HG03432 (cell line): Measurements from ENCODE around the gene ELAPOR1.

Experiments
- ATAC-seq: cut with Tn5 transposase; IDR thresholded peaks from one replicate; pipeline ENCODE4 v1.9.1; 2021; ENCODE audit warnings: mild to moderate bottlenecking, moderate library complexity; ENCODE audit not compliant: unreplicated experiment

Gene ELAPOR1, protein sequence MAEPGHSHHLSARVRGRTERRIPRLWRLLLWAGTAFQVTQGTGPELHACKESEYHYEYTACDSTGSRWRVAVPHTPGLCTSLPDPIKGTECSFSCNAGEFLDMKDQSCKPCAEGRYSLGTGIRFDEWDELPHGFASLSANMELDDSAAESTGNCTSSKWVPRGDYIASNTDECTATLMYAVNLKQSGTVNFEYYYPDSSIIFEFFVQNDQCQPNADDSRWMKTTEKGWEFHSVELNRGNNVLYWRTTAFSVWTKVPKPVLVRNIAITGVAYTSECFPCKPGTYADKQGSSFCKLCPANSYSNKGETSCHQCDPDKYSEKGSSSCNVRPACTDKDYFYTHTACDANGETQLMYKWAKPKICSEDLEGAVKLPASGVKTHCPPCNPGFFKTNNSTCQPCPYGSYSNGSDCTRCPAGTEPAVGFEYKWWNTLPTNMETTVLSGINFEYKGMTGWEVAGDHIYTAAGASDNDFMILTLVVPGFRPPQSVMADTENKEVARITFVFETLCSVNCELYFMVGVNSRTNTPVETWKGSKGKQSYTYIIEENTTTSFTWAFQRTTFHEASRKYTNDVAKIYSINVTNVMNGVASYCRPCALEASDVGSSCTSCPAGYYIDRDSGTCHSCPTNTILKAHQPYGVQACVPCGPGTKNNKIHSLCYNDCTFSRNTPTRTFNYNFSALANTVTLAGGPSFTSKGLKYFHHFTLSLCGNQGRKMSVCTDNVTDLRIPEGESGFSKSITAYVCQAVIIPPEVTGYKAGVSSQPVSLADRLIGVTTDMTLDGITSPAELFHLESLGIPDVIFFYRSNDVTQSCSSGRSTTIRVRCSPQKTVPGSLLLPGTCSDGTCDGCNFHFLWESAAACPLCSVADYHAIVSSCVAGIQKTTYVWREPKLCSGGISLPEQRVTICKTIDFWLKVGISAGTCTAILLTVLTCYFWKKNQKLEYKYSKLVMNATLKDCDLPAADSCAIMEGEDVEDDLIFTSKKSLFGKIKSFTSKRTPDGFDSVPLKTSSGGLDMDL

DNA sequence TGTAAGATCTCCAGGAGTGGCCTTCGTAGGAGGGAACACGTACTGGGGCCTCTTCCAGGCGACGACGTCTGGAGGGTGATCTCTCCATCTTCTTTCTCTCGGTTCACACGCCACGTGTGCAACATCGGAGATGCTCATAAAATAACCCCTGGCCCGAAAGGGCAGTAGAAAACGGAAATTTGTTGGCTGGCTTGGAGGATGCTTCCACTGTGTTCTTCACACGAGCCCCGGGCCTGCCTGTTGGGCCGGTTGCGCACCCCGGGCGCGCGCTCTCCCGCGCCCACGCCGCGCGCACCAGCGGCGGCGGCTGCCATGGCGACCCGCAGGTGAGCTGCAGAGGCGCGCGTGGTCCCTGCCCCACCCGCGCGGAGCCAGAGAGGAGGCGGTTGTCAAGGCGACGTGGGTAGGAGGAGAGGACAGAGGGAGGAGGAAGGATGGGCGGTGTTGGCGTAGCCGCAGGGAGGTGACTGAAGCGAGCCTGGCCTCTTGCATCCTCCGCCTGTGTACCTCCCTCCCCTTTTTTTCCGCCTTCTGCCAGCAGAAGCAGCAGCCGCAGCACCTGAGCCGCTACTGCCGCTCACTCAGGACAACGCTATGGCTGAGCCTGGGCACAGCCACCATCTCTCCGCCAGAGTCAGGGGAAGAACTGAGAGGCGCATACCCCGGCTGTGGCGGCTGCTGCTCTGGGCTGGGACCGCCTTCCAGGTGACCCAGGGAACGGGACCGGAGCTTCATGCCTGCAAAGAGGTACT is at the start of gene ELAPOR1:
Gene ELAPOR1 (plus strand): TSS at position 526 of the 752 bp plus-strand sequence. CDS start 69 bp downstream, at position 595.
- peak; percentile 61 for ATAC-seq

DNA sequence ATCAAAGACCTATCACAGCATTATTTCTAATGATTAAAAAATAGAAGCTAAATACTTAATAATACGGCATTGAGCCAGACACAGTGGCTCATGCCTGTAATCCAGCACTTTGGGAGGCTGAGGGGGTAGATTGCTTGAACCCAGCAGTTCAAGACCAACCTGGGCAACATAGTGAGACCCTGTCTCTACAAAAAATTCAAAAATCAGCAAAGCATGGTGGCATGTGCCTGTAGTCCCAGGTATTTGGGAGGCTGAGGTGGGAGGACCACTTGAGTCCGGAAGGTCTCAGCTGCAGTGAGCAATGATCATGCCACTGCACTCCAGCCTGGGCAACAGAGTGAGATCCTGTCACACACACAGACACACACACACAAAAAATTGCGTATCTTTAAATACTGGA is 48.8 kb upstream of the ELAPOR1 start:
- no peak for ATAC-seq

DNA sequence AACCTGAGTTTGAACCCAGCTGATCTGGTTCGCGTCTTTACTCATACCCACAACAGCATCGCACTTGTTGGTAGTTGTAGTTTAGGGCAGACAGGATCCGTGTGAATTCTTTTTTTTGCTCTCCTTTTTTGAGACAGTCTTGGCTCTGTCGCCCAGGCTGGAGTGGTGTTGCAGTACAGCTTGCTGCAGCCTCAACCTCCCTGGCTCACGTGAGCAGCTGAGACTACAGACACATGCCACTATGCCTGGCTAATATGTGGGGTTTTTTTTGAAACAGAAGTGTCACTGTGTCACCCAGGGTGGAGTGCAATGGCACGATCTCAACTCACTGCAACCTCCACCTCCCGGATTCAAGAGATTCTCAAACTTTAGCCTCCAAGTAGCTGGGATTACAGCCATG is 46.0 kb upstream of the ELAPOR1 start:
- ATAC-seq: no peak

DNA sequence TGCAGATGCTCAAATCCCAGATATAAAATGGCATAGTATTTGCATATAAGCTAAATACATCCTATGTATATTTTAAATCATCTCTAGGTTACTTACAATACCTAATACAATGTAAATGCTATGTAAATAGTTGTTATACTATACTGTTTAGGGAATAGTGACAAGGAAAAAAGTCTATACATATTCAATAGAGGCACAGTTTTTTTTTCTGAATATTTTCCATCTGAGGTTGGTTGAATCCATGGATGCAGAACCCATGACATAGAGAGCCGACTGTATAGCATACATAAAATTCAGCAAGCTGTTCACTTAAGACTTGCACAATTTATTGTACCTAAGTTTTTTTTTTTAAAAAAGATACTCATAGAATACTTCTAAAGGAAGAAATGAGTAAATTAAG is 44.6 kb upstream of the ELAPOR1 start:
- ATAC-seq: no peak

DNA sequence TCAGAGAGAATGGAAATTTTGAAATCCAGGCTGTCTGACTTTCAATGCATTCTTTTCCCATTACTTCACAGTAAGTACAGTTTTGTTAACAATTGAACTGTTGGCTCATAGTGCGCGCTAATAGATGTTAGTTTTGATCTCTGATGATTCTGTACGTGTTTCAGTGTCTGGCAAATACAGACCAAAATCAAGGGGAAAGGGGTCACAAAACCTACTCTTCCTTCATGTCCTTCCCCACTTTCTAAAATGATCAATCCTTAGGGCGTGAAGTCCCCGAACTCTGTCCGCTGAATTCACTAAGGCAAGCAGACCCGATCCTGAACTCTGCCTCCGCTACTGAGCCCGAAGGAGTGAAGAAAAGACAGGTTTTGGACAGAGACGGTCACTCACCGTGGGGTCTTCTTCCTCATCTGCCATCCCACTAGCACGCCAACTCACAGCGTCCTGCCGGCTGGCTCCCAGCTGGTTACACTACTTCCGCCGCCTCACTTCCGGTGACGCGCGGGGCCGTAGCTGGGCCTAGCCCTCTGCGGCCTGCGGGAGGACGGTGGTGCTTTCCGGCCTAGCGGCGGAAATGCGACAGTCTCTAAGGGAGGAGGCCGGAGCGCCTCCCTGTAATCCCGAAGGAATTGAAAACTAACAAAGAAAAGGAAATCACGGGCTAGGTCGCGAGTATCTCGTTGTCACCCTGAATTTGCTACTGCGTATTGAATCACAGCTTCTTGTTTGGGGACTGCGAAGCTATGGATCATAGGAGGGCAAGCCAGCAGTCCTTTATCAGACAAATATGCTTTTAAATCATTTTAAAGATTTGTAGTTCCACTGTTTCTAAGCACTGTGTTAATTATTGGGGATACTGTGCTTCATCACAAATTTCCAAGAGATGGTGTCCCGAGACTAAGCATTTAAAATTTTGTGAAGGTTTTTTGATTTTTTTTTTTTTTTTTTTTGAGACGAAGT is 38.1 kb upstream of the ELAPOR1 start, which contains the start of gene TAF13:
Gene TAF13 (minus strand): TSS at position 473 of the 960 bp plus-strand sequence. CDS start 56 bp downstream, at position 417.
- peak; percentile 100 for ATAC-seq

DNA sequence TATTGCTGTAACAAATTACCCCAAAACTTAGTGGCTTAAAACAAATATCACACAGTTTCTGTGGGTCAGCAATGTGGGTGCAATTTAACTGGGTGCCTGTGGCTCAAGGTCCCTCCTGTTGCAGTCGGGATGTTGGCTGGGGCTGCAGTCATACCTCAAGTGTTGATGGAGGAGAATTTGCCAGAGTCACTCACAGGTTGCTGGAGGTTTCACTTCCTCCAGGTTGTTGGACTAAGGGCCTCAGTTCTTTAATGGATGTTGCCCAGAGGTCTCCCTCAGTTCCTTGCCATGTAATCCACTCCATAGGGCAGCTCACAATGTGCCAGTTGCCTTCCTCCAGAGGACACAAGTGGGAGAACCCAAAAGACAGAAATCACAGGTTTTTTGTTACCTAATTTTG is 35.6 kb upstream of the ELAPOR1 start:
- no peak for ATAC-seq

DNA sequence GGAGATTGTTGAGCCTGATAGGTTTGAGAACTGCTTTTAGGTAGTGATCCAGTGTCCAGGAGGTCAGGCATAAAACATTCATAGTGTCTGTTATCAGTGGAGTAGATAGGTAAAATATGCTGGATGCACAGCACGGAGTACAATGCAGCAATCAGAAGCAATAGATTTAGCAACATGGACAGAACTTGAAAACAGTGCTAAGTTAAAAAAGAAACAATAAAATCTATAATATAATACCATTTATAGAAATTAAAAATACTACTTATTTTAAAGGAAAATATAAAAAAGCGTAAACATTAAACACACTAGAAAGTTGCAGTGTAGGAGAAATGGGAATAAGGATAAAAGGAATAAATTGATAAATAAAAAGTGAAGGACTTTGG is 34.7 kb upstream of the ELAPOR1 start:
- no peak for ATAC-seq

DNA sequence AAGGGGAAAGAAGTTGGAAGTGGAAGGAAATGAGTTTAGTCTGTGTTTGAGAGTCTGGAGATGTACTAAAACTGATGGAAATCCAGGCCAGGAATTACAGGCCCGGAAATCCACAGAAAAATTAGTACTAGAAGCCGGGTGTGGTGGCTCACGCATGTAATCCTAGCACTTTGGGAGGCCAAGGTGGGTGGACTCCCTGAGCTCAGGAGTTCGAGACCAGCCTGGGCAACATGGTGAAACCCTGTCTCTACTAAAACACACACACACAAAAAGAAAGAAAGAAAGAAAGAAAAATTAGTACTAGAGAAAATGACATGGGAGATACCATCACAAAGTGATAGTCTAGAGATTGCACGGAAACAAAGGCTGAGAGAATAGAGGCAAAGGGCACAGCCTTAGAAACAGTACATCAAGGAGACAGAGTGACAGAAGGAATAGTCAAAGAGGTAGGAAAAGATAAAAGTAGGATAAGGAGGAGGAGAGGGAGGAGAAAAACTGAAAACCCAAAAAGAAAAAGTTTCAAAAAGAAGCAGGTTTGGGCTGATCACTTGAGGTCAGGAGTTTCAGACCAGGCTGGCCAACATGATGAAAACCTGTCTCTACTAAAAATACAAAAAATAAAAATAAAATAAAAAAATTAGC is 33.4 kb upstream of the ELAPOR1 start:
- ATAC-seq: no peak

DNA sequence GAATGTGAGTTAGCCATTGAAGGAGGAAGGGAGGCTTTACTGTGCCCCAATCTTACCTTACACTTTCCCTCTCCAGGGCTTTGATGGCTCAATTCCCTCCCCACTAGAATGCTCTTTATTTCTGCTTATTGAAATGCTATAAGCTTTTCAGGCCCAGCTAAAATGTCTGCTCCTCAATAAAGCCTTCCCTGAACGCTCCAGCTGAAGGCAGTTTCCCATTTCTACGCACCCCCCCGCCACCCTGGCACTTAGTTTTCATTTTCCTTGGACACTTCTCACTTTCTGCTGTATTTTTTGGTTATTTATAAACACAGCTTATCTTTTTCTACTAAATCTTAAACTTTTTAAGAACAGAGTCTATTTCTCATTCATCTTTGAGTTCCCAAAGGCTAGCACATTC is 30.4 kb upstream of the ELAPOR1 start:
- ATAC-seq: no peak

DNA sequence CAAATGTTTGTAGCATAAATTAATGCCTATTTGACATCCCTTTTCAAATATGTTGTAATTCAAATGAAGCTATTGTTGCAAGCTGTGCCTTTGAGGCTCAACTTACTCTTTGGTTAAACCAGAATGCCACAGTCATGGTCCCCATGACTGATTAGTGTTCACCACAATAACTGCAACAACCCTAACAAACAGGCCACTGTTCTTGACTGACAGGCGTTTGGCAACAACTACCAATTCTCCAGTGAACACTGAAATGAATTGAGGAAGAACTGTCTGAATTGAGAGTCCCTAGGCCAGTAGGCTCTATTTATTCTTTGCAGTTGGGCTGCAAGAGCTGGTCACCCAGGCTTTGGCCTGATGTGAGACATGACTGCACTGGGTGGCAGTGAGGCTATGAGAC is 30.0 kb upstream of the ELAPOR1 start:
- no peak for ATAC-seq

DNA sequence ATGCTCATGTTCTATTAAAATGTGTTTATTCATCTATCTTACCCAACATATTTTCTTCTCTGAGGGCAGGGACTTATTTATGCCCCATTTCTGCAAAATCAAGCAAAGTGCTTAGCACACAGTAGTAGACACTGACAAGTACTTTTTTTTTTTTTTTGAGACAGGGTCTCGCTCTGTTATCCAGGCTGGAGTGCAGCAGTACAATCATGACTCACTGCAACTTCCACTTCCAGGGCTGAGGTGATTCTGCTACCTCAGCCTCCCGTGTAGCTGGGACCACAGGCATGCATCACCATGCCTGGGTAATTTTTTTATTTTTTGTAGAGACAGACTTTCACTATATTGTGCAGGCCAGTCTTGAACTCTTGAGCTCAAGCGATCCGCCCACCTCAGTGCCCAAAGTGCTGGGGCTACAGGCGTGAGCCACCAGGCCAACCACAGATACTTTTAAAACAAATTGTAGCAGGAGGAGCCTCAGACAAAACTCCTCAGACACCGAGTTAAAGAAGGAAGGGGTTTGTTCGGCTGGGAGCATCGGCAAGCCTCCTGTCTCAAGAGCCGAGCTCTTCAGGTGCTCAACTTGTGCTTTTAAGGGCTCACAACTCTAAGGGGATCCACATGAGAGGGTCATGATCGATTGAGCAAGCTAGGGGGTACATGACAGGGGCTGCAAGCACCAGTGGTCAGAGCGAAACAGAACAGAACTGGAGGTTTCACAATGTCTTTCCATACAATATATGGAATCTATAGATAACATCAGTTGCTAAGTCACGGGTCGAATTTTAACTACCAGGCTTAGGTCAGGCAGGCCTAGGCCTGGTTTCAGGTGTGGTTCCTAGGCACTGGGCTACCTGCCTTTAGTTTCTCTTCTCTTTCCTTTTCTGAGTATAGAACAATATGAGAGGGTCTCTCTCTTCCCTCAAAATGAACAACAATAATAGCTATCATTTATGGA is 29.1 kb upstream of the ELAPOR1 start:
- ATAC-seq: no peak

DNA sequence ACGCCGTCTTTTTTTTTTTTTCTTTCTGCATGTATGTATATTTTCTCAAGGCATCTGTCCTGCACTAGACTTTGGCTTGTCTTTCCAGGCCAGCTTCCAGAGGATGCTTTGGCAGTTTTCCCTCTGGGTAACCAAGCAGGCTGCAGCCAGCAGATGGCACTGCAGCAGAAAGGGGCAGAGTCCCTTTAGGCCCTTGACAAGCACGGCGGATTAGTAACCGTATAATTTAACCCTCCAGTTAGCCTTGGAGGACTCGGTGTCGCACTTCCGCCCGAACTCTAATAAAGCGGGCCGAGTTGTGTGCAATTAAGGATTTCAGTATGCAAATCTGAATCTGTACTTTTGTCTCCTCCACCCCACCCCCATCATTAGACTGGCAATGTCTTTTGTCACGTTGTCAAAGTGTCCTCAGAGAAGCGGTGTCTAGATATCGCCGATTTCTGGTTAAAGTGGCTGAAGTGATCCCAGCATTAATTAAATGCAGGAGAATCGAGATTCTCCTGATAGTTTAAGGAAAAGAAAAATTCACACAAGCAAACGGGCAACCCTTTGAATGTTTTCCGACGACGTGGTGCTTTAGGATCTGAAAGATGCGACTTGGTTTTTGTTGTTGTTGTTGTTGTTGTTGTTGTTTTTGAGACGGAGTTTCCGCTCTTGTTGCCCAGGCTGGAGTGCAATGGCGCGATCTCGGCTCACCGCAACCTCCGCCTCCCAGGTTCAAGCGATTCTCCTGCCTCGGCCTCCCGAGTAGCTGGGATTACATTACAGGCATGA is 24.5 kb upstream of the ELAPOR1 start:
- ATAC-seq: no peak

DNA sequence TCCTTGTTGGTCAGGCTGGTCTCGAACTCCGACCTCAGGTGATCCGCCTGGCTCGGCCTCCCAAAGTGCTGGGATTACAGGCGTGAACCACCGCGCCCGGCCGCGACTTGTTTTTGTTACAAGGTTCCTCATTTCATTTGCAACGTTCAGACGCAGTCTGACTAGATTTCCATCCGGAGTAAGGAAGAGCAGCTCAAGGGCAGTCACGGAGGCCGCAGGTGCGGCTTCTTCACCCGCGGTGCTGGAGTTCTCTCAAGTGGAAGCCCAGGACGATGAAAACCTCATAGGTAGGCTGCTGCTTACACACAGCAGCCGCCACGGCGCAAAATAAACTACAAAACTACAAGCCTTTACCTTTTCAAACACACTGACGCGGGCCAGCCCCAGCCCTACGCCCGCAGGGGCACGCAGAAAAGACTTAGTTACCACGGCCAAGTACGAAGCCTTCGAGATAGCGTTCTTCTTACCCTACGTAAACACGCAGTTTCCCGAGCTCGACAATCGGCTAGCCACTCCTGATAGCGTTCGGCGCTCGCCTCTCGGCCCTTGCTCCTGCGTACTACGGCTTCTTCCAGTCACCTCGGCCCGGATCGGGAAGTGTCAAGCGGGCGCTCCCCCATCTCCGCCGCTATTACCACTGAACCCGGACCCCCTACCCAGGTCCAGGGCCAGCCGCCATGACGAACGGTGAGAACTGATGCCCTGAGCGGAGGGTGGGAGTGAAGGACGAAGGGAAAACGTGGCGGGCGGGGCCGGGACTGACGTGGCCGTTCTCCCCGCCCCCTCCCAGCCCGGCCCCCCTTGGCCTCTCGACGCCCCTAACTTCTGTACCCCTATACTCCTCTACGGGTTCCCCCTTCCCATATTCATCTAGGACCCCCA is 23.5 kb upstream of the ELAPOR1 start, which contains the start of gene TMEM167B:
Gene TMEM167B (plus strand): TSS at position 569 of the 882 bp plus-strand sequence. CDS start 109 bp downstream, at position 678.
- peak; percentile 93 for ATAC-seq

DNA sequence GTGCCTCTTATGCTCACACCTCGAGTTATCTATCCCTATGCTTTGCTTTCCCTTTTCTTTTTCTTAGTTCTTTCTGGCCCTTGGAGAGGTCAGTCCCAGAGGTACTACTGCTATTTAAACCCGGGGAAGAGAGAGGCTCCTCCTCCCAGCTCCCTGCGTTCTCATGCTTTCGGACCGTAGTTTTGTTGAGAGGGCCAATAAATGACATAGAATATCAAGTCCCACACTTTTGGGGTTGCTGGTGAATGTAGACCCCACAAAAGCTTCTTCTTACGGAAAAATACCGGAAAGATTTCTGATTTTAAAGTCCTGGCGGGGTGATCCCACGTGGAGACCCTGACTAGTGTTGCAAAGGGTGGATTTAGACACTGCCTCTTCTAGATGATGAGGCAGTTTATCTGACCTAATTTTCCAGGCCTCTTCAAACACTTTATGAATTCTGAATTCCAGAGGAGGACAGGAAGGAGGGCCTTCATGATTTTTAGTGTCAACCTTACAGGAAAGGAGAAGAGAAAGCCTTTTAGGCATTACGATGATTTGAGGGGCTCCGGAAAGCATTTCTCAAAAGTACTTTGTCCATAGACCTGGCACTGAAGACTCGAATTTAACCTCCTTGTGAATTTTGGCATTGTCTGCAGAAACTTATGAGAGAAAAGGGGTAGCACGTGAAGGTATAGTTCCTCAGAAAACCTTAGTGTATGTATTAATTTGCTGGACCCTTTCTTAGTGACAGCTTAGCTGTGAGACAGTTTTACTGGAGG is 22.7 kb upstream of the ELAPOR1 start:
- peak; percentile 54 for ATAC-seq

DNA sequence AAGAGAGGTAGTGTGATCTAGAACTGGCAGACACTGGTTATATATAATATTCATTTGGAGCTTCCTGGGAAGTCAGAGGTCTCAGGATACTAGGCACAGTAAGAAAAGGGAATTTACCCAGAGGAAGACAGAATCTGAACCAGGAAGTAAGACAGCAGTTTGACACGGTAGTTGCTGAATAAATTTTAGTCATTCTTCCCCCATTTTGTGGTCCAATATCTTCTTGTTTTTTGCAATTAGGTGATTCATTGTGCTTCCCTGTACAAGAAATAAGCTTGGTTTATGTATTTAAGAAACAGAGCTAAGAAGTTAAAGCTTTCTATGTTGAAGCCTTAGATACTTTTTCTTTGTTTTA is 22.1 kb upstream of the ELAPOR1 start:
- no peak for ATAC-seq

DNA sequence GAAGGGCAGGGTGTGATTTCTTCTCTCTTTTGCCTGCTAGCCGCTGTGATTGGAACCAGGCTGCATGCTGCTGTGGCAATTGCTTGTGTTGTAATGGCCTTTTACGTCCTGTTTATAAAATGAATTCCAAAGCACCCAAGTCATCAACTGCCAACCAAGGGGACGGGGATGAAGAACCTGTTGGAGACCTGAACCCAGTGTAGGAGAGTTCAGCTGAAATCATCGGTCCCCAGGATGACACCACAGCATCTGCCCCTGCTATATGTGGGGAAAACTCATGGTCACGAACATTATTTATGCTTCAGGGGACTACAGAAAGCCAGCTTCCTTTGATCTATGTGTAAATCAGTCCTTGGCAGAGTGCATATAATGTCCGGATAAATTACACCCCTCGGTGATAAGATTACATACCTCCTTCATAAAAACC is 19.5 kb upstream of the ELAPOR1 start:
- ATAC-seq: no peak
